PC-9 (cell line): ENCODE measurements around the gene NMNAT2. TPM values are rescaled to one million over a fixed set of nuclear protein-coding genes. Genes with fewer than 3 reads are reported as not detected.

Source experiments
- BruUV-seq: library from RNA; stranded (reverse); fragments of 400-500 nt; replicated peaks from 2 replicates; lab custom pipeline; 2021; lab: Mats Ljungman, UMichigan
- CTCF ChIA-PET: fragments of 300-600 bp; sonication (Branson Sonifier 250); formaldehyde crosslinking; loops from one replicate; lab custom pipeline; 2022; ENCODE audit warnings: antibody characterized with exemption; lab: Charles Lee
- POLR2A ChIA-PET: fragments of 300-600 bp; sonication (Branson Sonifier 250); formaldehyde crosslinking; loops from one replicate; lab custom pipeline; 2022; ENCODE audit warnings: antibody characterized with exemption; ENCODE audit not compliant: unreplicated experiment; lab: Charles Lee
- DNase-seq, 2 experiments: peaks; one replicate each; pipeline versions ENCODE4 v3.0.0 to v3.0.0-alpha.2; 2015 to 2022; ENCODE audit warnings: mixed read lengths in 1 of 2
- H2AFZ ChIP-seq: fragments of 200-600 bp; sonication (generic); 2 replicates; pipeline ENCODE4 v1.8.1; 2017; ENCODE audit warnings: antibody characterized with exemption
- H3F3A ChIP-seq: fragments of 200-600 bp; sonication (generic); 2 replicates; pipeline ENCODE4 v1.8.1; 2017; ENCODE audit warnings: antibody characterized with exemption, mild to moderate bottlenecking, low read depth; ENCODE audit not compliant: insufficient read depth
- H3K27ac ChIP-seq: fragments of 200-600 bp; sonication (generic); 2 replicates; pipeline ENCODE4 v1.6.1; 2016; ENCODE audit warnings: mixed run types
- H3K27me3 ChIP-seq: fragments of 200-600 bp; sonication (generic); 2 replicates; pipeline ENCODE4 v1.6.1; 2016; ENCODE audit warnings: low read depth, mixed run types; ENCODE audit not compliant: insufficient read depth
- H3K36me3 ChIP-seq: fragments of 200-600 bp; sonication (generic); 2 replicates; pipeline ENCODE4 v1.6.1; 2016; ENCODE audit warnings: low read depth, mixed run types
- H3K4me1 ChIP-seq: fragments of 200-600 bp; sonication (generic); replicated peaks from 2 replicates; pipeline ENCODE4 v1.6.1; 2016; ENCODE audit warnings: mixed run types; ENCODE audit not compliant: insufficient read depth
- H3K4me2 ChIP-seq: fragments of 200-600 bp; sonication (generic); 2 replicates; pipeline ENCODE4 v1.6.1; 2017; ENCODE audit warnings: mixed run types
- H3K4me3 ChIP-seq: fragments of 200-600 bp; sonication (generic); 2 replicates; pipeline ENCODE4 v1.6.1; 2016; ENCODE audit warnings: mixed run types
- H3K79me2 ChIP-seq: fragments of 200-600 bp; sonication (generic); 2 replicates; pipeline ENCODE4 v1.6.1; 2017; ENCODE audit warnings: low read depth, mixed run types
- H3K9me2 ChIP-seq: fragments of 200-600 bp; sonication (generic); 2 replicates; pipeline ENCODE4 v1.8.1; 2017; ENCODE audit warnings: mild to moderate bottlenecking; ENCODE audit not compliant: insufficient read depth
- H3K9me3 ChIP-seq: fragments of 200-600 bp; sonication (generic); 2 replicates; pipeline ENCODE4 v1.8.1; 2016; ENCODE audit warnings: low read depth; ENCODE audit not compliant: insufficient read depth
- H4K20me1 ChIP-seq: fragments of 200-600 bp; sonication (generic); 2 replicates; pipeline ENCODE4 v1.8.1; 2017; ENCODE audit not compliant: insufficient read depth
- CTCF ChIP-seq: fragments of 200-600 bp; sonication (generic); conservative IDR thresholded peaks from 2 replicates; pipeline ENCODE4 v1.6.1; 2017; ENCODE audit warnings: mixed run types, antibody characterized with exemption, mild to moderate bottlenecking, moderate library complexity
- EZH2 ChIP-seq: fragments of 200-600 bp; sonication (generic); IDR thresholded peaks from 2 replicates; pipeline ENCODE4 v1.8.0; 2017; ENCODE audit warnings: antibody characterized with exemption, low read depth
- intact Hi-C: fragments of 100-400 bp; cut with micrococcal nuclease; formaldehyde crosslinking; loops from one replicate; pipeline ENCODE4 v1.10.0; 2022; ENCODE audit not compliant: unreplicated experiment
- total RNA-seq: library from RNA; stranded (reverse); gene quantifications from 2 replicates; pipeline ENCODE4 v1.2.3, GENCODE V29; 2021

NMNAT2 gene
- total RNA-seq, 1 experiment from 2014 or later, result 29.2 TPM

GRCh38 chr1:183463566-183463965 lies 45.4 kb upstream of the NMNAT2 start:
- Histone ChIP-seq H3F3A (peaks cover 33% of the 10 kb centered on the region), H3K4me1 (peaks cover 59% of the 10 kb centered on the region), H3K9me2 (no peaks in the 10 kb centered on the region), H3K79me2 (no peaks in the 10 kb centered on the region), H3K36me3 (no peaks in the 10 kb centered on the region), H3K27me3 (no peaks in the 10 kb centered on the region), H3K4me3 (no peak overlapping the region), H2AFZ (no peak overlapping the region), H3K27ac (no peak overlapping the region), H3K9me3 (peaks cover 3% of the 10 kb centered on the region; the same call in 1 of the 2 replicates), H4K20me1 (no peaks in the 10 kb centered on the region), H3K4me2 (no peak overlapping the region)
- DNase-seq, result no peak
- intact Hi-C loops, result no loop called here
- ChIA-PET CTCF (no interaction called here), POLR2A (no interaction called here)
- no peak for TF ChIP-seq EZH2
- no peak for TF ChIP-seq CTCF
- no TSS peak for BruUV-seq

- peak overlapping the region; percentile 6; the same call in 1 of the 2 replicates for H3K4me3 ChIP-seq
- H3F3A ChIP-seq, result peaks cover 14% of the 10 kb centered on the region; the same call in 1 of the 2 replicates
- H3K27me3 ChIP-seq, result no peaks in the 10 kb centered on the region
- no peaks in the 10 kb centered on the region for H3K9me2 ChIP-seq
- peak overlapping the region; percentile 63 for H3K4me2 ChIP-seq
- peak overlapping the region; percentile 90 for H3K27ac ChIP-seq
- H4K20me1 ChIP-seq, result no peaks in the 10 kb centered on the region
- CTCF ChIA-PET, result interaction anchor here (0.7 kb wide), 1 partner anchor 8 kb away, joined by 3 read pairs; no protein-coding TSS in a partner anchor
- intact Hi-C loops, result no loop called here
- DNase-seq, result peak; percentile 72 to 83
- TF ChIP-seq CTCF (no peak), EZH2 (no peak)
- peaks cover 3% of the 10 kb centered on the region; the same call in 1 of the 2 replicates for H3K9me3 ChIP-seq
- POLR2A ChIA-PET, result interaction anchor here (0.6 kb wide), 1 partner anchor 436 kb away, joined by 3 read pairs; no protein-coding TSS in a partner anchor
- BruUV-seq, result no TSS peak
- H3K36me3 ChIP-seq, result no peaks in the 10 kb centered on the region
- H3K79me2 ChIP-seq, result no peaks in the 10 kb centered on the region
- H3K4me1 ChIP-seq, result peaks cover 36% of the 10 kb centered on the region
- peak overlapping the region; percentile 29 for H2AFZ ChIP-seq
Measured at GRCh38 chr1:183461350-183461749, 43.2 kb upstream of the NMNAT2 start.

- Histone ChIP-seq H3K9me2 (no peaks in the 10 kb centered on the region), H3F3A (peaks cover 14% of the 10 kb centered on the region; the same call in 1 of the 2 replicates), H3K9me3 (peaks cover 3% of the 10 kb centered on the region; the same call in 1 of the 2 replicates), H4K20me1 (no peaks in the 10 kb centered on the region), H3K4me3 (peak overlapping the region; percentile 6; the same call in 1 of the 2 replicates), H3K79me2 (no peaks in the 10 kb centered on the region), H3K36me3 (no peaks in the 10 kb centered on the region), H3K4me1 (peaks cover 36% of the 10 kb centered on the region), H3K27ac (peak overlapping the region; percentile 90), H2AFZ (no peak overlapping the region), H3K4me2 (peak overlapping the region; percentile 63), H3K27me3 (no peaks in the 10 kb centered on the region)
- ChIA-PET CTCF (no interaction called here), POLR2A (no interaction called here)
- no TSS peak for BruUV-seq
- no peak for DNase-seq
- intact Hi-C loops, result no loop called here
- TF ChIP-seq EZH2 (no peak), CTCF (no peak)
Measured at GRCh38 chr1:183460596-183460995, 42.4 kb upstream of the NMNAT2 start.
